NCI-H345 treated with DMSO at 0.1 percent for 48 hours (cell line): ENCODE results near the gene STX3.
"Not testable (repeated sequence)": the region's sequence is repeated elsewhere in the genome, so short reads cannot be mapped to it uniquely, and the experiment has no call there.

Experiments
- DNase-seq: peaks from one replicate; lab custom pipeline; 2025; ENCODE audit not compliant: unreplicated experiment; lab: John Stamatoyannopoulos, UW

The STX3 gene

DNA sequence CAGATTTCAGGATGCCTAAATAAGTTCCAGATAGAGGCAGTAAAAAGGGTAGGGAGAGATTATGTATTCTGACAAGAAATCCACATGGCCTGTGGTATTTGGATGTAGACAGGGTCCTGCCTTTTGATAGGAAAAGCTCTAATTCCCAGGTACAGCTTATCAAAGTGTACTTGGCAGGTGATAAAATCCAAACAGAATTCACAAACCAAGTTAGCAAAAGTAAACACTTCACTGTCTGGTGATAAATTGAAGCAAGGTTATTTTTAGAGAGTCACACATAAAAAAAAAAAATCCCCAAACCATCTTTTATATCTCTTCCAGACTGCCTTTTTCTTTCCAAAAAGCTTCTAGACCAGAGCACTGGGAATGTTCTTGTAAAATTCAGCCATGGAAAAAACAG lies 84.4 kb downstream of the STX3 start:
- DNase-seq, result no peak

DNA sequence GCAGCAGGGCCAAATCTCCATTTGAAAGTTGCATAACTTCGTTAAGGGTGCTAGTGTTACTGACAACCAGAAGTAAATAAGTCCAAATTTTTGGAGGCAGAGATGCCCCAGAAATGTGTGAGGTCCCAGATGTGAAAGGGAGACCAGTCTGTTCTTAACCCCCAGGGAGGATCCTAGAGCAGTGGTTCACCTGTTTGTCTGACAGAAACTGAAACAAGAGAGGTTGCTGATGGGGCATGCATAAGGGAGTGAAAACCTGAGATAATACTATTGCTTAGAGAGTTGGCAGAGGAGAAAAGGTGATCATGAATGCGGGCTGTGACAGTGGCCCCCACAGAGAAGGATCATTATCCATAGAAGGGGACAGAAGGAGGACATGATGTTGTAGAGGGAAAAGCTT lies 86.3 kb downstream of the STX3 start:
- DNase-seq, result no peak

DNA sequence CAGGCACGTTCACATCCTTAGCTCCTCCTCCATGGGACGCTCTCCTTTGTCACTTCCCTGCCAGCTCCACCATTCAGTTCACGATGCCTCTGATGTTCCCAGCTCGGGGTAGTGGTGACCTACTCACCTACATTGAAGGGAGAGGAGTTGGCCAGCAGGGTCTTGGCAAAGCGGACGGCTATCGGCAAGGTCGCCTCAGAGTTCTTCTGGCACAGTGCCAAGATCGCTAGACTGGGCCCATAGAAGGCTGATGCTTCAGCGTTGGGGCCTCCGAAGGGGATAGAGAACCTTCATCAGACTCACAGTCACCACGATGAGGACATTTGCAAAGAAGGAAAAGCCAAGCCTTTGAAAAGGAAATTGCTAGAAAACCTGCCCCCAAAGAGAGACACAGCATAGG lies 87.1 kb downstream of the STX3 start:
- no peak for DNase-seq

DNA sequence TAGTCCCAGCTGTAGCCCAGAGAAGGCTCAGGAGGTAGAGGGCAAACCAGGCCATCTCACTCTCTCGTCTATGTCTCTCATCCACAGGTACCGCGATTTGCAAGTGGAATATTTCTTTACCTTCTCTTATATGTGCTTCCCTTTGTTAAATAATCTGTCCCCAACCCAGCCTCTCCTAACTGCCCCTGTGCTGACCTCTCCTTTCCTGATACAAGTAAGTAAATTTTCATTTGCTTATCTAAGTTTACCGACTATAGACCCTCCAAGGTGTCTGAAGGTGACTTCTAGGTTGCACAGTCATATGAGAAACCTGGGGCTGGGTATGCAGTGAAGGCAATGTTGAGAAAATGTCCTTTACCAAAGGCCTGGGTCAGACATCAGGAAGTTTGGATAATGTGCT lies 90.2 kb downstream of the STX3 start, which contains the start of gene CBLIF:
TSS of gene CBLIF (minus strand) at position 101 of the 400 bp plus-strand sequence. CDS start at position 55, 46 bp downstream.
- DNase-seq, result no peak

DNA sequence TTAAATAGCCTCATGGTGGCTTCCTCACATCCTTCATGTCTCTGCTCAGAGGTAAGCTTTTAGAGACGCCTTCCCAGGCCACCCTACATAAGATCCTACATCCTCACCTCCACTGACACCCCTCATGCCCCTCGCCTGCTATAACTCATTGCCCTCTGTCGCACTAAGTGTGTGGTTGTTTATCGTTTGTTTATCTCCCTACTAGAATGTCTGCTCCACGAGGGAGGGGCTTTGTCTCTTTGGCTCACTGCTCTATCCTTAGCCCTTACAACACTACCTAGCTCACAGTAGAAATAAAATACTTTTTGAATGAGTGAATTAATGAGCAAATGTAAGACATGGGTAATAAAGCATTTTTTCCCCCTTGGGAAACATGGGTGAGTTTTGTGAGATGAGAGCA lies 91.4 kb downstream of the STX3 start:
- no peak for DNase-seq

DNA sequence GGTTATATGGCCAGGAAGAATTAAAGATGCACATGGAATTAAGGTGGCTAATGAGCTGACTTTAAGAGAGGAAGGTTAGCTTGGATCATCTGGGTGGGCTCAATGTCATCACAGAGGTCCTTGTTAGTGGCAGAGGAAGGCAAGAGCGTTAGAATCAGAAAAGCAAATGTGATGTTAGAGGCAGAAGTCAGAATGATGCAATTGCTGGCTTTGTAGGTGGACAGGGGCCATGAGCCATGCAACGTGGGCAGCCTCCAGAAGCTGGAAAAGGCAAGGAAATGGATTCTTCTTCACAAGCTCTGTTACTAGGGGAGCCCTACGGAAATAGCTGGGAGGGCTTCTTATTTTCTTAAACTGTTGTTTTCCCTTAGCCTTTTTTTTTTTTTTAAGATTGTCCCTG lies 92.5 kb downstream of the STX3 start:
- DNase-seq, result no peak

DNA sequence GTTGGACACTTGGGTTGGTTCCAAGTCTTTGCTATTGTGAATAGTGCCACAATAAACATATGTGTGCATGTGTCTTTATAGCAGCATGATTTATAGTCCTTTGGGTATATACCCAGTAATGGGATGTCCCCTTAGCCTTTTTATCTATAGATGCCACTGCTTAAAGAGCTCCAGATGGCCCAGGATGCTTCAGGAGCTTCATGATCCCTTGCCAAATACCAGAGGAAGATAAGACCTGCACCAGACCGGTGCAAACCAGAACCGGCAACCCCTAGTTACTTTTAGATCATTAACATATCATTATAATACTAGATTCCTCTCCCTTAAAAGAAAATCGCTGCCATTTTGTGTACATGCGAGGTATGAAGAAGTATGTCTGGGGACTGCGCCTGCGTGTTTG lies 93.3 kb downstream of the STX3 start:
- not testable (repeated sequence) for DNase-seq

DNA sequence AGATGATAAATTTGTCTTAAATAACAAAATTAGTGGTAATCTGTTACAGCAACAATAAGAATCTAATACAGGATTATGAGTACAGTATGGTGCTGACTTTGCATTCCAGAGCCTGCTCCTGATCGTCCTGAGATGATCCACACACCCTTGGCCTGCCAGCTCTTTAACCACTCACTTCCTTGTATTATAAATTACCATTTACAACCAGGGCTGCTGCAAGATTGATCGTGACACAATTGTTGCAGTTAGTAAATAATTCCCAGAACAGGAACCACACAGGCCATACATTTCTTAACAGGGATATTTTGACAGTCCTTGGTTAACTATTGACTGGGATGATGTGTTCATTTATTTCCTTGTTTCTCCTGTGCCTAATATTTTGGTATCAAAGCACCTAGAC lies 94.0 kb downstream of the STX3 start:
- DNase-seq, result no peak

DNA sequence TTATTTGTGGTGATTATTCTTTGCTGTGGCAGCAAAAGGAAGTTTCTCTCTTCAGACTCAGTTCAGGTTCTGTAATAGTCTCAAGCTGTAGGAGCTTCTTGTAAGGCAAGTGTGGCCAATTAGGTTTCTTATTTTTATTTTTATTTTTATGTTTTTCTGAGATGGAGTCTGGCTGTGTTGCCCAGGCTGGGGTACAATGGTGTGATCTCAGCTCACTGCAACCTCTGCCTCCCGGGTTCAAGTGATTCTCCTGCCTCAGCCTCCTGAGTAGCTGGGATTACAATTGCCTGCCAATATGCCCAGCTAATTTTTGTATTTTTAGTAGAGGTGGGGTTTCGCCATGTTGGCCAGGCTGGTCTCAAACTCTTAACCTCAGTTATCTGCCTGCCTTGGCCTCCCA lies 94.4 kb downstream of the STX3 start:
- DNase-seq, result not testable (repeated sequence)

DNA sequence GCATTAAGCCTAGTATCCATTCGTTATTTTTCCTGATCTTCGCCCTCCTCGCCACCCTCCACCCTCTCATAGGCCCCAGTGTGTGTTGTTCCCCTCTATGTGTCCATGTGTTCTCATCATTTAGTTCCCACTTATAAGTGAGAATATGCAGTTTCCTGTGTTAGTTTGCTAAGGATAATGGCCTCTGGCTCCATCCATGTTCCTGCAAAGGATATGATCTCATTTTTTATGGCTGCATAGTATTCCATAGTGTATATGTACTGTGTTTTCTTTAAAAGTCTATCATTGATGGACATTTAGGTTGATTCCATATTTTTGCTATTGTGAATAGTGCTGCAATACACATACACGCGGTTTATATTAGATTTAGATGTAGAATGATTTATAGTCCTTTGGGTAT lies 96.2 kb downstream of the STX3 start:
- not testable (repeated sequence) for DNase-seq

DNA sequence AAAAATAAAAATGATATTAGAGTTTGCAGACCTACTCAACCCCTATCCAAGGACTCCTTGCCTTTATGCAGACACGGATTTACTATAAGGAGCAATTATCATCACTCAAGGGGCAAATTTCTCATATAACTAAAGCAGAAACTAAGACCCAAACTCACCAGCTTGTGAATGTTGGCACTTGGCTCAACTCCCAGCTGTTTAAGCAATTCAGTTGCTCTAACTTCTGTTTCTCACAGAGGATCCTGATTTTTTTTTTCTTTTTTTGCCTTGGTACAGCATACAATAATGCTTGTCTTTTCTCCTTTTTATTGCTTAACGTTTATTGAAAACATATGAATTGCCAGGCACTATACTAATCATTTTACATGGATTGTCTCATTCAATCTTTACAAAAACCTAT lies 99.7 kb downstream of the STX3 start:
- DNase-seq, result no peak
